Spleen (tissue), 7 donors: Measurements from ENCODE around the gene GOLT1A.

ENCODE experiments used
- POLR2A ChIP-seq, 3 donors: fragments of 450-650 bp; IDR thresholded peaks; one replicate each; pipeline ENCODE4 v1.5.1; 2017; ENCODE audit warnings: antibody characterized with exemption in 3 of 3, mild to moderate bottlenecking in 1 of 3
- TF ChIP-seq, protein P1 (sequence below), 11 experiments: fragments of 200-600 bp in 7 of 11; fragments of 450-650 bp in 4 of 11; sonication (generic) in 4 of 11; IDR thresholded peaks in 8 of 11; conservative IDR thresholded peaks in 3 of 11; 1 replicate in 7 of 11; 2 replicates in 4 of 11; pipeline versions ENCODE4 v1.4.0 to v1.8.0; 2016 to 2021; ENCODE audit warnings: antibody characterized with exemption in 11 of 11, inconsistent platforms in 4 of 11, mild to moderate bottlenecking in 1 of 11
- donor health status: DM: no; HTN: no; CAD: no; lungs with moderate emphysema.
- donor health status: DM: no; HTN: no; CAD: no.
- donor health status: DM: no; HTN: no; CAD: no.

DNA sequence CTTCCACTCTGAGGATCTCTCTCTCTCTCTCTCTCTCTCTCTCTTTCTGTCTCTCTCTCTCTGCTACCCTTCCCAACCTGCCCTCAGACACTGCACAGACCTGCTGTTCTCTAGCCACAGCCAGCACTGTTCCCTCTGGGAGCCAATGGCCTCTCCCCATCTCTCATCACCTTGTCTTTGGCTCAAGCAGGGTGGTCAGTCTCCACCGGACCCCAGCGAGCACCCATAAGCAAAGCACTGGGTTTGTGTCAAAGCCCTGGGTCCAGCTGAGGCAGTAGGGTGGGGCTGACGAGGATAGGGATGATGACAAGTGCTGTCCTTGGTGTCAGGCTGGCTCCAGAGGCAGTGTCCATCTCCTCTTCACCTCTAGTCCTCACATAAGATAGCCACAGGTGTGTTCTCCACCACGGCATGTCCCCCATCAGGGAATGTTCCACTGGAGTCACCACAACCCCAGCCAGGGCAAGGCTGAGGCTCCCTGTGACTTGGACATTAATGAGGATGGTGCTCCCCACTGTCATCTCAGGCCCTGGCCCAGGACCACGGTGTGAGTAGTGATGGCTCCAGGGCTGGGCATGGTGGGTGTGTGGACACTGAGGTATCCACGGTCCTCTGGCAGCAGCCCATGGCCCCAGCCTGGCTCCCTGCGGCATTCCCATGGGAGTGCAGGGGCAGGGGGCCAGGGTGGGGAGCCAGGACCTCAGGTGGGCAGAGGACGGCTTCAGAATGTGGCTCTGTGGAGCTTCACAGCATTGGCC is 8.4 kb upstream of the GOLT1A start:
- TF ChIP-seq, protein P1, sequence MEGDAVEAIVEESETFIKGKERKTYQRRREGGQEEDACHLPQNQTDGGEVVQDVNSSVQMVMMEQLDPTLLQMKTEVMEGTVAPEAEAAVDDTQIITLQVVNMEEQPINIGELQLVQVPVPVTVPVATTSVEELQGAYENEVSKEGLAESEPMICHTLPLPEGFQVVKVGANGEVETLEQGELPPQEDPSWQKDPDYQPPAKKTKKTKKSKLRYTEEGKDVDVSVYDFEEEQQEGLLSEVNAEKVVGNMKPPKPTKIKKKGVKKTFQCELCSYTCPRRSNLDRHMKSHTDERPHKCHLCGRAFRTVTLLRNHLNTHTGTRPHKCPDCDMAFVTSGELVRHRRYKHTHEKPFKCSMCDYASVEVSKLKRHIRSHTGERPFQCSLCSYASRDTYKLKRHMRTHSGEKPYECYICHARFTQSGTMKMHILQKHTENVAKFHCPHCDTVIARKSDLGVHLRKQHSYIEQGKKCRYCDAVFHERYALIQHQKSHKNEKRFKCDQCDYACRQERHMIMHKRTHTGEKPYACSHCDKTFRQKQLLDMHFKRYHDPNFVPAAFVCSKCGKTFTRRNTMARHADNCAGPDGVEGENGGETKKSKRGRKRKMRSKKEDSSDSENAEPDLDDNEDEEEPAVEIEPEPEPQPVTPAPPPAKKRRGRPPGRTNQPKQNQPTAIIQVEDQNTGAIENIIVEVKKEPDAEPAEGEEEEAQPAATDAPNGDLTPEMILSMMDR (IDR thresholded peaks at IDR 0.05 in 8 of 11, conservative IDR thresholded peaks at IDR 0.05 in 3 of 11): no peak
- no peak for TF ChIP-seq POLR2A (IDR thresholded peaks at IDR 0.05)
